HG03342 (cell line): Measurements from ENCODE around the gene DNAJC6.

Experiments
- ATAC-seq: cut with Tn5 transposase; IDR thresholded peaks from one replicate; pipeline ENCODE4 v1.9.1; 2021; ENCODE audit warnings: mild to moderate bottlenecking, moderate library complexity; ENCODE audit not compliant: unreplicated experiment

The DNAJC6 gene

GRCh38 chr1:65292861-65293593, 16.3 kb upstream of the DNAJC6 start:
- ATAC-seq: no peak

GRCh38 chr1:65297706-65298105, 11.6 kb upstream of the DNAJC6 start:
- no peak for ATAC-seq

GRCh38 chr1:65299328-65299727, 10.0 kb upstream of the DNAJC6 start:
- no peak for ATAC-seq

- ATAC-seq: no peak
These were observed 501 bp upstream of the DNAJC6 start for GRCh38 chr1:65308781-65309303.

- ATAC-seq: no peak
These were observed 790 bp downstream of the DNAJC6 start for GRCh38 chr1:65310078-65310587.

- no peak for ATAC-seq
These were observed 2.4 kb downstream of the DNAJC6 start for GRCh38 chr1:65311760-65312159.

GRCh38 chr1:65316233-65316632, 6.9 kb downstream of the DNAJC6 start:
- ATAC-seq: no peak

- no peak for ATAC-seq
These were observed 8.7 kb downstream of the DNAJC6 start for GRCh38 chr1:65317866-65318653.

- ATAC-seq: no peak
These were observed 9.8 kb downstream of the DNAJC6 start for GRCh38 chr1:65319141-65319540.

GRCh38 chr1:65319754-65320153, 10.4 kb downstream of the DNAJC6 start:
- no peak for ATAC-seq

- ATAC-seq: no peak
These were observed 12.5 kb downstream of the DNAJC6 start for GRCh38 chr1:65321879-65322278.

- ATAC-seq: no peak
These were observed 13.9 kb downstream of the DNAJC6 start for GRCh38 chr1:65323246-65323645.

- ATAC-seq: no peak
These were observed 20.7 kb downstream of the DNAJC6 start for GRCh38 chr1:65330021-65330420.

GRCh38 chr1:65330822-65331221, 21.5 kb downstream of the DNAJC6 start:
- ATAC-seq: no peak

- no peak for ATAC-seq
These were observed 23.5 kb downstream of the DNAJC6 start for GRCh38 chr1:65332821-65333220.

GRCh38 chr1:65334081-65334480, 24.7 kb downstream of the DNAJC6 start:
- ATAC-seq: no peak

GRCh38 chr1:65339866-65340468, 30.6 kb downstream of the DNAJC6 start:
- ATAC-seq: no peak

GRCh38 chr1:65341381-65341780, 32.0 kb downstream of the DNAJC6 start:
- no peak for ATAC-seq

GRCh38 chr1:65343286-65343685, 33.9 kb downstream of the DNAJC6 start:
- no peak for ATAC-seq

- no peak for ATAC-seq
These were observed 35.0 kb downstream of the DNAJC6 start for GRCh38 chr1:65344171-65344814.

GRCh38 chr1:65346190-65346589, 36.8 kb downstream of the DNAJC6 start:
- ATAC-seq: no peak
